GM19463 (cell line): ENCODE measurements around the gene AGT.
"Not testable (repeated sequence)": the region's sequence is repeated elsewhere in the genome, so short reads cannot be mapped to it uniquely, and the experiment has no call there.

ENCODE experiments used
- ATAC-seq: cut with Tn5 transposase; IDR thresholded peaks from one replicate; pipeline ENCODE4 v1.9.1; 2021; ENCODE audit warnings: mild to moderate bottlenecking, moderate library complexity; ENCODE audit not compliant: unreplicated experiment

Gene AGT

DNA sequence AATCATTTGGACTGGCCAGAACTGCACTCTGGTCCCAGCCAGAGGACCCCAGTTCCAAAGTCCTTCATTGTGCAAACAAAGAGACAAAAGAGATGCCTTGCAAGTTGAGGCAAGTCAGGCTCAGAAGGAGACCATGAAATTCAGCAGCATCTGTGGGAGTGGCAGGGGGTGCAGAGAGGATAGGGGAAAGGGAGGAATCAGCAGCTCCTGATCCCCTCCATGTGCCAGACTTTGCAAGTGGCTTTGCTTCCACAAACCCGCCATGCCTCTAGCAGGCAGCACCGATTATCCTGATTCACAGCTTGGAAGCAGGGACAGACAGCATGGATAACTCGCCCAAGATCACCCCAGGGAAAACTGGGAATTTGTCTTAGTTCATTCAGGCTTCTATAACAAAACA is 31.1 kb upstream of the AGT start:
- no peak for ATAC-seq

DNA sequence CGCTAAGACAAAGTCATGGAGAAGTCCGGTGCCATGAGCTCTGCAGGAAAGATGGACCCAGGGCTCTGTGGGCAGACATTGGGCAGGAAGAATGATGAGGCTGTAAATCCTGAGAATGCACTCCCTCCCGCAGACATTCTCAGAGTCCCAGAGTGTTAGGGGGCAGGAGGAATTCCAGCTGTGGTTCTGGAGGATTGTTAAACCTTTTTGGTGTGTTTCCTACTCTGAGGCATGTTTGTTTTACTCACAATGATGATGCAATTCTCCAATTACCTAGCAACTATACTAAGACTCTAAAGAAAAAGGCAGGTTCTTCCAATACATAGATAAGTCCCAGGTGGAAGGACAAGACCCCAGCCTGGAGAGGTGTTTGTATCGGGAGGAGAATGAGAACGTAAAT is 30.5 kb upstream of the AGT start:
- no peak for ATAC-seq

DNA sequence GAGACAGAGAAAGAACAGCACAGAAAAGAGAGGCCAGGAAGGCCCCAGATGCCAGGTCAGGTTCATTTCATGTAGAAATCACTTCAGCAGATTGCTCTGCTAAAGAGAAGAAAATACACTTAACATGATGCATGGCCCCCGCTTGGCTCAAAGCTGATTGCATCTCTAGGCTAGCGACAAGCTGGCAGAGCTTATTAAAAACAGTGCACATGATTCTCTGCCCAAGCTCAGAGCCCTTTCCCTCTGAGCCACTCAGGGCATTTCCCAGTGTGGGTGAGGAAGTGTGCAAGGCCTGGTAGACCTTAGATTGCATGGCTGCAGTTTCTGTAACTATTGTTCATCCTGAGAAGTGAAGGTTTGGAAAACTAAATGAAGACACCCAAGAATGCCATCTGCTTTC is 30.0 kb upstream of the AGT start:
- ATAC-seq: no peak

DNA sequence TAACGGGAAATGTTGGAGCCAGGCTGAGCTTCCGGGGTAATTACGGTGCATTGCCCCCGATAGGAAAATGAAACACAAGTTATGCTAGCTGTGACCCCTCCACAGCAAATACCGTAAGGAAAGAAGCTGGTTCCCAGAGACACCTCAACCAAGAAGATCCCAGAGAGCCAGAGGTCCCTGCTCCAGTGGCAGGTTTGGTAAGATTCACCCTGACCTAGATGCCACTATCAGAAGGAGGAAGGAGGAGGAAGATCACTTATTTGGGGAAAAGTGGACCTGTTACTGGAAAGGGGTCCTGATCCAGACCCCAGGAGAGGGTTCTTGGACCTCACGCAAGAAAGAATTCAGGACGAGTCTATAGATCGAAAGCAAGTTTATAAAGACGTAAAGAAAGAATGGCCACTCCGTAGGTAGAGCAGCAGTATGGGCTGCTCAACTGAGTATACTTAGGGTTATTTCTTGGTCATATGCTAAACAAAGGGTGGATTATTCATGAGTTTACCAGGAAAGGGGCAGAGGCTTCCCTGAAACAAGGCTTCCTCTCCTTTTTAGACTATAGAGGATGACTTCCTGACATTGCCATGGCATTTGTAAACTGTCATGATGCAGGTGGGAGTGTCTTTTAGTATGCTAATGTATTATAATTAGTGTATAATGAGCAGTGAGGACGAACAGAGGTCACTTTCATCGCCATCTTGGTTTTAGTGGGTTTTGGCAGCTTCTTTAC is 25.8 kb upstream of the AGT start:
- ATAC-seq: no peak

DNA sequence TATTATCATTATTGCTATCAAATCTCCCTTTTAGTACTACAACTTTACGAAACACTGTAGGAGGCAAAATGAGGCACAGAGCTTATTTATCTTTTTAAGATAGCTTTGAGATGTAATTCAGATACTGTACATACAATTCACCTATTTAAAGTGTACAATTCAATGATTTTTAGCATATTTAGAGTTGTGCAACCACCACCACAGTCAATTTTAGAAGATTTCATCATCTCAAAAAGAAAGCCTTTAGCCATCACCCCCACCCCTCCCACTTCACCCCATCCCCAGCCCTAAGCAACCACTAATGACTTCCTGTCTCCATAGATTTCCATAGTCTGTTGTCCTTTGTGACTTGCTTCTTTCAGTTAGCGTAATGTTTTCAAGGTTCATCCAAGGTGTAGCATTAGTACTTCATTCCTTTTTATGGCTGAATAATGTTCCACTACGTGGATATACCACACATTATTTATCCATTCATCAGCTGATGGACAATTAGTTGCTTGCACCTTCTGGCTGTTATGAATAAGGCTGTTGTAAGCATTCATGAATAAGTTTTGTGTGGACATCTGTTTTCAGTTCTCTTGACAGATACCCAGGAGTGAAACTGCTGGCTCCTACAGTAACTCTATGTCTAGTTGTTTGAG is 23.8 kb upstream of the AGT start:
- ATAC-seq: no peak

DNA sequence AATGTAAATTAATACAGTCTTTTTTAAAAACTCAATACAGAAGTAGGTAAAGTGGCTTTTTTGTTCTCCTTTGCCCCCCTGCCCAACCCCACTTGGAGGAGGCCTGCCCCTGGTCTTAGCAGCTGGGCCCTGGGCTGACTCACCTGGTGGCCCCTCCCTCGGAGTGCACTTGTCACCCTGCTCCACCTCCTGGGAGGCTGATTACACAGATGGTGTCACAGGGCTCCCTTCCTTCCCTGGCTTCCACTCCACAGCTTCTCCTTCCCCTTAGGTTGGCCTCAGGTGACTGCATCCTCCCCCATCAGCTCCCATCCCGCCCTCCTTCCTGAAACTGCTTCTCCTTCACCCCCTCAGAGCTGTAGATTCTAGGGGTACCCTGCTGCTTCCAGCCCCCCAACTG is 21.5 kb upstream of the AGT start:
- ATAC-seq: no peak

DNA sequence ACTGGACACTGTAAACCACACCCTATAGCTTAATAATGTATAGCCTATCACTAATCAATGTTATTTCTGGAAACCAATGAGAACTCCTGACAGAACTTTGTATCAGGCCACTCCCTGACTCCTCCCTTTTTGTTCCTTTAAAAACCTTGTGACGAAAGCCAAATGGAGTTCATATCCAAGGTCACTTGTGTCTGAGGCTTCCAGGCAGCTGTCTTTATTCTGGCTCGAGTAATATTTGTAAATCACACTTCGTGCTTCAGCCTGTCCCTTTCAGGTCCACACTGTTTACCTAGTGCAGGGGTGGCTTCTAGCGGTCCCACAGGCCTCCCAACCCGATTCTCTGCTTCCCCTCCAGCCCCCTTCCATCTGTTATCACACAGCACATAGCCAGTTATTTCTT is 17.1 kb upstream of the AGT start:
- ATAC-seq: no peak

DNA sequence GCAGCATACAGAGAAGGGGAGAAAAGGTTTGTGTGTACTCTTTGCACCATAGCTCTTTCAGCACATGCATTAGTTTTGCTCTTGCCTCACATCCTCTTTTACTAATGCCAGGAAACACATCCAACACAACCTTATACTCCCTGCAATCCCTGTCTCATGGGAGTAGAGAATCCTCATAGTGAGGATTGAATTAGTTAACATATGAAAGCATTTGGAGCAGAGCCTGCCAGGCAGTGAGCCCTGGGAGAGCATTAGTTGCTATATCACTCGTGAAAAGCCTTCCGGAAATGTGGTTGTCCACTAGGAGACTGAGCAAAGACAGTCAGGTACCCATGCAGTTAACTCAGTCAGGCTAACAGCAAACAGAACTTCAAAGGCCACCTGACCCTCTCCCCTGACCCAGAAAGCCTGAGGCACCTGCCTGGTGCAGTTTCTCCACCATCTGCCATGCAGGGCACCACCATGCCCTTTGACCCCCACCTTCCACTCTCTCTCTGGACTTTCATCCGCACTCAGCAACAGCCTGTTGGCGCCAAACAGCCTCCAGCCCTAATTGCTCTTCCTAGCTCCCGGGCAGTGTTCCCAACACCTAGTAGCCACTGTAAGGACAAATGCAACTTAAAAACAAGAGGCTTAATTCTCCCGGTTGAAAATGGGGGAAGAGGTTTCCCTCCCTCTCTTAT is 14.9 kb upstream of the AGT start:
- no peak for ATAC-seq

DNA sequence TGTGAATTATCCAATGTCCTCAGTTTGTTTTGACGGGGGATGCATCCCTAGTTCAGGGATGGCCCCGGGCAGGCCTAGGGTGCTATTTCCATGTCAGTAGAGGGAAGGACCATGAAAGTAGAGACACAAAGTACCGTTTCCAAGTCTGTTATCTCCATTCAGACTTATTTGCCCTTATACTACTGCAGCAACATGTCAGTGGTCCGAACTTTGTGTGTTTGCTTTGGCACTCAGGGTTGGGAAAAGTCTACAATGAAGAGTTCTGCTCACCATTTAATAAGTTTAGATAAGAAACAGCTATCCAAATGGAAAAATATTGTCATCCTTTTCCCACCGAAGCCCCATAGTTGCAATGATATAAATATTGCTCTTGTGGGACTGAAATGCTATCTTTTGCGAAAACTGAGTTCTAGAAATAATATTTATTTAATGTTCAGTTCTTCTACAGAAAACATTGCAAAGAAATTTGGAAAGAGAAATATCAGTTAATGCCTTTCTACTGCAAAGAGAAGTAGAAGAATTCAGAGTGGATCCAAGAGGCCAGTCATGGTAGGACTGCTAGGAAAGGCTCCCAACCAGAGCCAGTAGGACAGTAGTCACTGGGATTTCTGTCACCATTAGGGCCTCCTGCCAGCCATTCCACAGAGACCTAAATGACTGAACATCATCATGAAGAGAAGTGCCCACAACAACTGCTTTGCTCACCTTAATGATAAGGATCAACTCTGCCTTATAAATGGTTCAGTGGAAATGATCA is 11.5 kb upstream of the AGT start:
- no peak for ATAC-seq

DNA sequence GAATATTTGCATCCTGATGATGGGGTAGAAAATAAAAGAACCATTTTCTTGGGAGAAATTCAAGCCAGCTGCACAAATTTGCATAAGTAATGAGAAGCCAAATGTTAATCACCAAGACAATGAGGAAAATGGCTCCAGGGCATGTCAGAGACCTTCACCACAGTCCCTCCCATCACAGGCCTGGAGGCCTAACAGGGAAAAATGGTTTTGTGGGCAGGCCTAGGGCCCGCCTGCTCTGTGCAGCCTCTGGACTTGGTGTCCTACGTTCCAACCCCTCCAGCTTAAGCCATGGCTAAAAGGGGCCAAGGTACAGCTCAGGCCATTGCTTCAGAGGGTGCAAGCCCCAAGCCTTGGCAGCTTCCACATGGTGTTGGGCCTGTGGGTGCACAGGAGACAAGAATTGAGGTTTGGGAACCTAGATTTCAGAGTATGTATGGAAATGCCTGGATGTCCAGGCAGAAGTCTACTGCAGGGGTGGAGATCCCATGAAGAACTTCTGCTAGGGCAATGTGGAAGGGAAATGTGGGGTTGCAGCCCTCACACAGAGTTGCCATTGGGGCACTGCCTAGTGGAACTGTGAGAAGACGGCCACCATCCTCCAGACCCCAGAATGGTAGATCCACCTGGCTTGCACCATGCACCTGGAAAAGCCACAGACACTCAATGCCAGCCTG is 8.1 kb upstream of the AGT start:
- not testable (repeated sequence) for ATAC-seq

DNA sequence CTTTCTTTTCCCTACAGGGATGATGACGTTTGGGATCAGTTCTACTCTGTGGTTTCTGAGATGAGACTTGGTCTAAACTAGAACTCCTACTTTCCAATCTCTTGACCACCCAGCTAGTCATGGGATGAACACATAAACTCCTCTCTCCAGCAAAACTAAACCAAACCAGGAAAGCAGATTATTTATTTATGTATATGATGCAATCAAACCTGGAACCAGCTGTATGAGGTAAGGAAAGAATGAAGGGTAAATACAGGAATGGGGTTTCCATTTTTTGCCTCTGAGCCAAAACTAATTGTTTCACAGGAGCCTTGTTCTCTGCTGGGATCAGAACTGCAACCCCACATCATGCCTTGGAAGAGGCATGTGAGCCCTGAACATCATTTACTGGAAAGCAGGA is 3.3 kb upstream of the AGT start:
- no peak for ATAC-seq

DNA sequence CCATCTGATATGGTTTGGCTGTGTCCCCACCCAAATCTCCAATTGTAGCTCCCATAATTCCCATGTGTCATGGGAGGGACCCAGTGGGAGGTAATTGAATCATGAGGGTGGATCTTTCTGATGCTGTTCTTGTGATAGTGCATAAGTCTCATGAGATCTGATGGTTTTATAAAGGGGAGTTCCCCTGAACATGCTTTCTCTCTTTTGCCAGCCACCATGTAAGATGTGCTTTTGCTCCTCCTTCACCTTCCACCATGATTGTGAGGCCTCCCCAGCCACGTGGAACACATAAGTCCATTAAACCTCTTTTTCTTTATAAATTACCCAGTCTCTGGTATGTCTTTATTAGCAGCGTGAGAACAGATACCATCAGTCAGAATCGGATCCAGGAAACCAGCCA is 2.5 kb upstream of the AGT start:
- ATAC-seq: not testable (repeated sequence)

DNA sequence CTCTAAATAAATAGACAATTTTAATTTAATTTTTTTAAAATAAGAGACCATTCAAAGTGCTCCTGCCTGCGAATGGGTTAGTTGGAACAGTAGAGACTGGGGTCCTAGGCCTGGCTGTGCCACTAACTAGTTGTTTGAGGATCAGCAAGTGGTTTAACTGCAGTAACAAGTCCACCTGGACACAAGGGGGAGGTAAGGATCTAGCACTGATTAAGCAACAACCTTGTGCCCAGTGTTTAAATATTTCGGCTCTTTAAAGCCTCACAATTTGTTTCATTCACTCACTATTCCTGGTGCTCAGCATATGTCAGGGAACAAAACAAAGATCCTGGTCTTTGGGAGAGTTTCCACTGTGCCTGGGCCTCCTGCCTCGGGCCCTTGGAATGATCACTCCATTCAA is 1.6 kb upstream of the AGT start:
- no peak for ATAC-seq

DNA sequence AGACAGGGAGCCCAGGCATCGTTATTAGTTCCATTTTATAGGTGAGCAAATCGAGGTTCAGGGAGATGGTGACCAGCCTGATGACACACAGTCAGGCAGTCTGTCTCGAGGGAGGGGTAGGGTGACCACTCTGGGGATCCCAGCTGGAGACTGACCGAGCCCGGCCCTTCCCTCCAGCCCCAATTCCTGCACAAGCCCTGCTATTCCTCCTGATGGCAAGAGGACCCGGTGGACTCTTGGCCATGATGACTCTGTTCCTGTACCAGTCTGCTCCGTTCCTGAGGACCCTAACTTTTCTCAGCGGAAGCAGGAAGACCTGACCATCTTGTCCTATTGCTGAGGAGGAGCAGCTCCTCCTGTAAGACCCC is 391 bp downstream of the AGT start:
- no peak for ATAC-seq

DNA sequence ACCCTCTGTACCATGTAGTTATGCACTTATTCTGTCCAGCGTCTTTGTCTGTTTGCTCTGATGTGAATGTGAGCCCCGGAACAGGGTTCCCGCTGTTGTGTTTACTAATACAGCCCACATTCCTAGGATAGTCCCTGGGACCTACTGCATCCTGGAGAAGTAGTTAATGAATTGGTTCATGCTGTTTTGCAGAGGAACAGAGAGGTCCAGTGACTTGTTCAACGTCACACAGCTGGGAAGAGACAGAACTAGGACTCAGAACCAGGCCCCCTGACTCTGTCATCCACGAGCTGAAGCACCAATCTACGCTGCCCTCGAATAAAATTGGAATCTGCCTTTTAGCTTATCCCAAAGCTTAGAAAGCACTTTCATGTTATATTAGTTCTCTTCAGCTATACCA is 784 bp downstream of the AGT start:
- ATAC-seq: no peak

DNA sequence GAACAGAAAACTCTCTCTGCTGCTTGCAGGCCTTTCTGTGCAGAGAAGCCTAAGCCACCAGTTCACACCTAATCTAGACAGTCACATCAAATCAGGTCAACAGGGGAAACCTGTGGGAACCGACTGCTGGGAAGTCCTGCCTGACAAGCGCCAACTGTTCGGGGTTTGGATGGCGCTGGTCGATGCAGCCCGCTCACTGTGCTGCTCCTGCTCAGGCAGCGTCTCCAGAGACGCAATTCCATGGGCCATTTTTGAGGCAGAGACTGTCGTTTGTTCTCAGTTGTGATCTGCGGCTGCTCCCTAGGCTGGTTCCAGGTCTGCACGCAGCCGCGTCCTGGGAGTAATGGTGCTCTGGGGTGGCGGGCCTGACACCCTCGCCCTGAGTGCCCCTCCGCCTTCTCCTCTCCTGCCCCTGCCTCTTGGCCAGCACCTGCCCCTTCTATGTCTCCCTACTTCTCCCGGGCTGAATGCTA is 1.4 kb downstream of the AGT start:
- ATAC-seq: no peak

DNA sequence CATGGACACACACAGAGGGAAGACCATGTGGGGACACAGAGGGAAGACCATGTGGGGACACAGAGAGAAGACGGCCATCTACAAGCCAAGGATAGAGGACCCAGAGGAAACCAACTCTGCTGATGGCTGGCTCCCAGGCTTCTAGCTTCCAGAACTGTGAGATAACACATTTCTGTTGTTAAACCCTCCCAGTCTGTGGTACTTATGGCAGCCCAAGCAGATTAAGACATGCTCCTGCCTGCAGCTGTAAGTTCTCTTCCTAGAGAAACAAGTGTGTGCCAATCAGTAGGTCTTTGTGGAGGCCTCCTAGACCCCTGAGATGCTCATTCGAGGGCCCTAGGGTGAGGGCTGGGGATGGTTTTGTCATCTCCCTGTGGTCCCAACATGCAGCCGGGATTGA is 2.7 kb downstream of the AGT start:
- ATAC-seq: no peak

DNA sequence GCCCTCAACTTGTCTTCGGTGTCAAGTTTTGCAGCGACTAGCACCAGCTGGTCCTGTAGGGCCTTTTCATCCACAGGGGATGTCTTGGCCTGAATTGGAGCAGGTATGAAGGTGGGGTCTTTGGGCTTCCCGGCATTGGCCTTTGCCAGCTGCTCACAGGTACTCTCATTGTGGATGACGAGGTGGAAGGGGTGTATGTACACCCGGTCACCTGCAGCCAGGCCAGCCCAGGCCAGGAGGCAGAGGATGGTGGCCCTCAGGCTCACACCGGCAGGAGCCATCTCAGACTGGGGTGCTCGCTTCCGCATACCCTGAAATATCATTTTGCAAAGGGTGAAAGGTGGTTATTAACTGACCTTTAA is 3.4 kb downstream of the AGT start:
- no peak for ATAC-seq

DNA sequence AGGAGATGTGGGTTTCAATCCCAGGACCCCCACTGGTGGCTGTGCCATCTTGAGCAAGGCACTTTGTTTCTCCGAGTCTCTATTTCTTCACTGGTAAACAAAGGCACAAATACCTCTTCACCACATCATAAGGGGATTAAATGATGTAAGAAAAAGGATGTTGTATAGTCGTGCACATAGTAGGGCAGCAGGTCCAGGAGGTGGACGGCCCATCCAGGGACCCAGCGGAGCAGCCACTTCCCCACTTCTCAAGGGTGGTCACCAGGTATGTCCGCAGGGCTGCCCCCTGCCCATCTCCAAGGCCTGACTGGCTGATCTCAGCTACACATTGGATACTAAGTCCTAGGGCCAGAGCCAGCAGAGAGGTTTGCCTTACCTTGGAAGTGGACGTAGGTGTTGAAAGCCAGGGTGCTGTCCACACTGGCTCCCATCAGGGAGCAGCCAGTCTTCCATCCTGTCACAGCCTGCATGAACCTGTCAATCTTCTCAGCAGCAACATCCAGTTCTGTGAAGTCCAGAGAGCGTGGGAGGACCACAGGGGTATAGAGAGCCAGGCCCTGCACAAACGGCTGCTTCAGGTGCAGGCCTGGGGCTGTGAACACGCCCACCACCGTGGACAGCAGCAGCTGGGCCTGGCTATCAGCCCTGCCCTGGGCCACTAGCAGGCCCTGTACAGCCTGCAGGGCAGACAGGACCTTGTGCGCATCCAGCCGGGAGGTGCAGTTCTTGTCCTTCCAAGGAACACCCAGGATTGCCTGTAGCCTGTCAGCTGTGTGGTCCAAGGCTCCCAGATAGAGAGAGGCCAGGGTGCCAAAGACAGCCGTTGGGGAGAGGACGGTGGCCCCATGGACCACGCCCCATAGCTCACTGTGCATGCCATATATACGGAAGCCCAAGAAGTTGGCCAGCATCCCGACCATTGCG is 4.0 kb downstream of the AGT start:
- ATAC-seq: no peak
